GM06990 (cell line): Measurements from ENCODE around the gene SAMD8.
A peak's percentile ranks its signal among the peaks of the same experiment; 100 is the strongest.

ENCODE experiments used
- DNase-seq: peaks from one replicate; pipeline ENCODE4 v3.0.0-alpha.2; 2011; ENCODE audit not compliant: insufficient read length; ENCODE audit errors: extremely low read depth
- H3K27me3 ChIP-seq: replicated peaks from 2 replicates; pipeline ENCODE4 v1.6.0; 2011; ENCODE audit warnings: low read length; ENCODE audit not compliant: control insufficient read depth, insufficient read depth
- H3K36me3 ChIP-seq: 2 replicates; pipeline ENCODE4 v1.5.1; 2011; ENCODE audit warnings: low read length; ENCODE audit not compliant: control insufficient read depth, insufficient read depth
- H3K4me3 ChIP-seq: replicated peaks from 2 replicates; pipeline ENCODE4 v1.5.1; 2011; ENCODE audit warnings: low read depth, mild to moderate bottlenecking, control low read depth, low read length
- TF ChIP-seq, protein P1 (sequence below): IDR thresholded peaks from 2 replicates; pipeline ENCODE4 v1.5.1; 2011; ENCODE audit warnings: low read length, control low read depth, mild to moderate bottlenecking, inconsistent platforms; ENCODE audit not compliant: insufficient read depth, poor library complexity, severe bottlenecking

The SAMD8 gene

DNA sequence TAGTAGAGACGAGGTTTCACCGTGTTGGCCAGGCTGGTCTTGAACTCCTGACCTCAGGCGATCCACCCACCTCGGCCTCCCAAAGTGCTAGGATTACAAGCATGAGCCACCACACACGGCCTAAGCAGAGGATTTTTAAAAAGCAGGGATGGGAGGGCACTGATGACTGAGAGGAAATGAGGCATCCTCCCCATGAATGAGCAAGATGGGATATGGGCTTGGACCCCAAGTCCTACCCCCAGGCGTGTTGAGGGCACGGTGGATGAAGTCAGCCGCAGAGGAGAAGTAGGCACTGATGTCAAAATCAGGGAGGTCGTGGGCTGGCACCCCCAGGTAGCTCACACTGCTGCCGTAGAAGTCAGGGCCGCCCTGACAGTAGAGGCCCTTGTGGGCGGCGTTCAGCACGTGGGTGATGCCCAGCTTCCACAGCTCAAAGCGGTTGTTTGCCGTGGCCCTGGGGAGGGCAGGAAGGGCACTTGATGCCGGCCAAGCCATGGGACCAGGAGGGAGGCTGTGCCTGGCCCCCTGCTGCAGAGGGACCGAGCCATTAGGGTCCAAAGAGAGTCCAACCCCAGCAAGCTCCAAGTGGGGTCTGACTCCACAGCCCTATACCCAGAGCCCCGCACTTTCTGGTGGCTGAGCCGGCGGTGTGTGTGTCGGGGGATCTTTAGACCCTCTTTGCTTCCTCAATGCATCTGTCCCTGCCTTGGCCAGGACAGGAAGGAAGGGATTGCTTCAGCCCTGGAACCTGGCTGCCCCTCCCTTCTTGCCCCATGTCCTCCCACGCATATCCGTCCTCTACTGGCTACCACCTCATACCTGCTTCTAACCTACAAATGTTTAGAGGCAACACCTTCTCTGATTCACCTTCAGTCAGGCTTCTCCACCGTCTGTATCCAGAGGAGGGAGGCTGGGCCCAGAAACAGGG lies 3.4 kb upstream of the SAMD8 start:
- TF ChIP-seq, protein P1, sequence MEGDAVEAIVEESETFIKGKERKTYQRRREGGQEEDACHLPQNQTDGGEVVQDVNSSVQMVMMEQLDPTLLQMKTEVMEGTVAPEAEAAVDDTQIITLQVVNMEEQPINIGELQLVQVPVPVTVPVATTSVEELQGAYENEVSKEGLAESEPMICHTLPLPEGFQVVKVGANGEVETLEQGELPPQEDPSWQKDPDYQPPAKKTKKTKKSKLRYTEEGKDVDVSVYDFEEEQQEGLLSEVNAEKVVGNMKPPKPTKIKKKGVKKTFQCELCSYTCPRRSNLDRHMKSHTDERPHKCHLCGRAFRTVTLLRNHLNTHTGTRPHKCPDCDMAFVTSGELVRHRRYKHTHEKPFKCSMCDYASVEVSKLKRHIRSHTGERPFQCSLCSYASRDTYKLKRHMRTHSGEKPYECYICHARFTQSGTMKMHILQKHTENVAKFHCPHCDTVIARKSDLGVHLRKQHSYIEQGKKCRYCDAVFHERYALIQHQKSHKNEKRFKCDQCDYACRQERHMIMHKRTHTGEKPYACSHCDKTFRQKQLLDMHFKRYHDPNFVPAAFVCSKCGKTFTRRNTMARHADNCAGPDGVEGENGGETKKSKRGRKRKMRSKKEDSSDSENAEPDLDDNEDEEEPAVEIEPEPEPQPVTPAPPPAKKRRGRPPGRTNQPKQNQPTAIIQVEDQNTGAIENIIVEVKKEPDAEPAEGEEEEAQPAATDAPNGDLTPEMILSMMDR: no peak
- Histone ChIP-seq H3K27me3 (no peaks in the 10 kb centered on the region), H3K36me3 (no peaks in the 10 kb centered on the region), H3K4me3 (no peak overlapping the region)
- no peak for DNase-seq

- H3K36me3 ChIP-seq: no peaks in the 10 kb centered on the region
- no peaks in the 10 kb centered on the region for H3K27me3 ChIP-seq
- no peak overlapping the region for H3K4me3 ChIP-seq
- DNase-seq: no peak
- TF ChIP-seq, protein P1: peak; percentile 48
Observed at GRCh38 chr10:75108684-75109458, 2.6 kb upstream of the SAMD8 start.

GRCh38 chr10:75109459-75109778 lies 2.0 kb upstream of the SAMD8 start:
- Histone ChIP-seq H3K36me3 (no peaks in the 10 kb centered on the region), H3K27me3 (no peaks in the 10 kb centered on the region), H3K4me3 (no peak overlapping the region)
- no peak for DNase-seq
- TF ChIP-seq, protein P1: no peak

DNA sequence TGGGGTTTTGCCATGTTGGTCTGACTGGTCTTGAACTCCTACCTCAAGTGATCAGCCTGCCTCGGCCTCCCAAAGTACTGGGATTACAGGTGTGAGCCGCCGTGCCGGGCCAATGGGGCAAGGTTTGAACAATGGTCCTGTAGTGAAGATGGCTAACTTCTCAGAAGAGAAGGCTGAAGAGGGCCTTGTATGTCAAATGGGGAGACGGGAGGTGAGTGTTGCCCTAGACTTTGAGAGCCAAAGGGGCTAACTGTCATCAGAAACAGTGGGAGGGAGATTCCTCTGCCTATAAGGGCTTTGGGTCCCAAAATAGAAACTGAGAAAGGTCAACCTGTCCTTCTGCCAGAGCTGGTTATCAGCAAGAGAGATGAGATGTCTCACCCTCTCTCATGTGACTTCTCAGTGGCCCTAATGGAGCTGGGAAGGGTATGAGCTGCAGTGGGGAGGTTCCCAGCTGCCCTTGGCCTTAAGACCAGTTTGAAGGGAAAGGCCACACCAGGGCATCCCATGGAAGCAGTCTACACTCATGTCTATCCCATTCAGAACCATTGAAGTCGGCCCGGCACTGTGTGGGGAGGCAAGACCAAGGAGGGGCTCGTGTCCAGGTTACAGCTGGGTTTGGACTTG lies 1.3 kb upstream of the SAMD8 start:
- Histone ChIP-seq H3K27me3 (no peaks in the 10 kb centered on the region), H3K36me3 (no peaks in the 10 kb centered on the region), H3K4me3 (no peak overlapping the region)
- no peak for DNase-seq
- TF ChIP-seq, protein P1: no peak

- TF ChIP-seq, protein P1: no peak
- Histone ChIP-seq H3K27me3 (no peaks in the 10 kb centered on the region), H3K4me3 (peak overlapping the region; percentile 95), H3K36me3 (no peaks in the 10 kb centered on the region; the same call in 1 of the 2 replicates)
- peak; percentile 68 for DNase-seq
Observed at GRCh38 chr10:75111907-75112679, 637 bp downstream of the SAMD8 start.
